Suppressor macrophage treated with lipopolysaccharide for 4 hours (primary cell): ENCODE measurements around the gene RNFT1.
A peak's percentile ranks its signal among the peaks of the same experiment; 100 is the strongest.
"Not testable (repeated sequence)": the region's sequence is repeated elsewhere in the genome, so short reads cannot be mapped to it uniquely, and the experiment has no call there.

Experiments
- DNase-seq: peaks from one replicate; pipeline ENCODE4 v3.0.0-alpha.2; 2020

RNFT1 gene

GRCh38 chr17:59920637-59921036, 43.9 kb downstream of the RNFT1 start:
- not testable (repeated sequence) for DNase-seq

DNA sequence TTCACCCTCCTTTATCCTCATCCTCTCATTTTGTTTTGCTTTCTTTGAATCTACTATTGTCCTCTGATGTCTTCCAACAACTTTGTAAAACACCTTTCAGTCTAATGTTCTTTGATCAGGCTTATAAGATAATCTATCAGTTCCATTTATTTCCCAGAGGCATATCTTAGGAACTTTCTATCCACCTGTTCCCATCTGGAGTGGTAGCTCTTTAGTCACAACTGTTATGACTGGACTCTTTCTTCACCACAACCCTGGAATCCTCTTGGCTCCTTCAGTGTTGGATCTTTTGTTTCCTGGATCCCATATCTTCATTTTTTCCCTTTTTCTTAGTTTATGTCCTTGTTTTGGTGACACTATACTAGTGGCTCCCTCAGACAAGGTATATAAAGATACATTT, 48.1 kb downstream of the RNFT1 start:
- DNase-seq = no peak

GRCh38 chr17:59914274-59914854, 50.2 kb downstream of the RNFT1 start:
- DNase-seq = peak; percentile 63

- no peak for DNase-seq
These were observed 57.1 kb downstream of the RNFT1 start for GRCh38 chr17:59907467-59907866.

DNA sequence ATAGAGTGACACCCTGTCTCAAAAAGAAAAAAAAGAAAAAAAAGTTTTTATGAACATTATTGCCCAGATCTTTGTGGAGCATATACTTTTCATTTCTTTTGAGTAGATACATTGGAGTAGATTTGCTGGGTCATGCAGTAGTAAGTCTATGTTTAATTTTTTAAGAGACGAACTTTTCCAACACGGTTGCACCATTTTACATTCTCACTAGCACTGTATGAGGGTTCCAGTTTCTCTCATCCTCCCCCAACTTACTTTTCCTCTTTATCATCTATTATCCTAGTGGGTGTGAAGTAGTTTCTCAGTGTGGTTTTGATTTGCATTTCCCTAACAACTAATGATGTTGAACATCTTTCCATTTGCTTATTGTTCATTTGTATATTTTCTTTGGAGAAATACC, 61.1 kb downstream of the RNFT1 start:
- no peak for DNase-seq
